ENCODE measurements around the gene SLC22A13.
"Not testable (repeated sequence)": the region's sequence is repeated elsewhere in the genome, so short reads cannot be mapped to it uniquely, and the experiment has no call there.

The SLC22A13 gene

GRCh38 chr3:38306941-38307340, 41.3 kb downstream of the SLC22A13 start:
- no peak for DNase-seq (ENCODE audit: low read depth)

GRCh38 chr3:38307599-38307998, 42.0 kb downstream of the SLC22A13 start:
- no peak for DNase-seq (ENCODE audit: low read depth)

- no peak for DNase-seq (ENCODE audit: low read depth)
These were observed 42.8 kb downstream of the SLC22A13 start for GRCh38 chr3:38308456-38308855.

- no peak for DNase-seq (ENCODE audit: low read depth)
These were observed 45.9 kb downstream of the SLC22A13 start for GRCh38 chr3:38311476-38311875.

GRCh38 chr3:38311941-38312340, 46.3 kb downstream of the SLC22A13 start:
- DNase-seq (ENCODE audit: low read depth) = no peak

GRCh38 chr3:38312356-38312755, 46.7 kb downstream of the SLC22A13 start:
- no peak for DNase-seq (ENCODE audit: low read depth)

GRCh38 chr3:38313263-38313662, 47.7 kb downstream of the SLC22A13 start:
- DNase-seq (ENCODE audit: low read depth) = no peak

- no peak for DNase-seq (ENCODE audit: low read depth)
These were observed 48.1 kb downstream of the SLC22A13 start for GRCh38 chr3:38313695-38314094.

GRCh38 chr3:38314112-38314763, 48.6 kb downstream of the SLC22A13 start:
- DNase-seq (ENCODE audit: low read depth) = no peak

GRCh38 chr3:38314764-38315487, 49.3 kb downstream of the SLC22A13 start:
- no peak for DNase-seq (ENCODE audit: low read depth)

GRCh38 chr3:38315488-38316230, 50.0 kb downstream of the SLC22A13 start:
- DNase-seq (ENCODE audit: low read depth) = no peak

- DNase-seq (ENCODE audit: low read depth) = no peak
These were observed 51.0 kb downstream of the SLC22A13 start for GRCh38 chr3:38316356-38317191.

- no peak for DNase-seq (ENCODE audit: low read depth)
These were observed 51.7 kb downstream of the SLC22A13 start for GRCh38 chr3:38317192-38317759.

- DNase-seq (ENCODE audit: low read depth) = no peak
These were observed 53.4 kb downstream of the SLC22A13 start for GRCh38 chr3:38318766-38319671.

- not testable (repeated sequence) for DNase-seq (ENCODE audit: low read depth)
These were observed 55.0 kb downstream of the SLC22A13 start for GRCh38 chr3:38320638-38321037.

- no peak for DNase-seq (ENCODE audit: low read depth)
These were observed 57.4 kb downstream of the SLC22A13 start for GRCh38 chr3:38323060-38323459.

GRCh38 chr3:38325256-38325655, 59.6 kb downstream of the SLC22A13 start:
- no peak for DNase-seq (ENCODE audit: low read depth)

- DNase-seq (ENCODE audit: low read depth) = peak; percentile 15
These were observed 61.9 kb downstream of the SLC22A13 start for GRCh38 chr3:38327335-38328009.

Data from GM04504 (cell line).